IMR-90 (cell line): ENCODE data around the gene DMRT2. TPM values are rescaled to one million over a fixed set of nuclear protein-coding genes. Genes with fewer than 3 reads are reported as not detected.

Experiments
- ATAC-seq: fragments of 200-7000 bp; cut with Tn5 transposase; 2 replicates; pipeline ENCODE4 v1.9.1; 2020; ENCODE audit warnings: low read depth, mild to moderate bottlenecking, moderate library complexity
- BruUV-seq: library from RNA; stranded (reverse); fragments of 400-500 nt; replicated peaks from 2 replicates; lab custom pipeline; 2021; lab: Mats Ljungman, UMichigan
- CTCF ChIA-PET: fragments of 300-600 bp; formaldehyde crosslinking; extraction: SDS; loops from one replicate; lab custom pipeline; 2021; ENCODE audit warnings: antibody characterized with exemption; lab: Yijun Ruan, JAX
- POLR2A ChIA-PET: fragments of 300-600 bp; sonication (Branson Sonifier 250); formaldehyde crosslinking; loops from one replicate; lab custom pipeline; 2022; ENCODE audit warnings: antibody characterized with exemption; ENCODE audit not compliant: unreplicated experiment; lab: Charles Lee
- DNase-seq: peaks from one replicate; pipeline ENCODE4 v3.0.0; 2013
- H2AFZ ChIP-seq: replicated peaks from 2 replicates; pipeline ENCODE3; 2013; ENCODE audit warnings: low read length, mild to moderate bottlenecking; ENCODE audit not compliant: poor library complexity
- H2AK5ac ChIP-seq: 2 replicates; pipeline ENCODE4 v1.6.1; 2013; ENCODE audit warnings: low read depth, low read length, inconsistent platforms
- H2AK9ac ChIP-seq: replicated peaks from 2 replicates; pipeline ENCODE3; 2013; ENCODE audit warnings: mild to moderate bottlenecking, low read depth, low read length, moderate library complexity; ENCODE audit not compliant: poor library complexity
- H2BK120ac ChIP-seq: 2 replicates; pipeline ENCODE4 v1.6.1; 2013; ENCODE audit warnings: low read depth, low read length, inconsistent platforms
- H2BK15ac ChIP-seq: 3 replicates; pipeline ENCODE4 v1.6.1; 2013; ENCODE audit warnings: low read depth, low read length, inconsistent platforms
- H2BK20ac ChIP-seq: 2 replicates; pipeline ENCODE4 v1.6.1; 2013; ENCODE audit warnings: low read depth, mild to moderate bottlenecking, inconsistent platforms, low read length, moderate library complexity
- H2BK5ac ChIP-seq: 2 replicates; pipeline ENCODE4 v1.6.1; 2013; ENCODE audit warnings: mild to moderate bottlenecking, low read depth, low read length, inconsistent platforms; ENCODE audit not compliant: poor library complexity, severe bottlenecking
- H3K14ac ChIP-seq: replicated peaks from 2 replicates; pipeline ENCODE4 v1.6.1; 2013; ENCODE audit warnings: low read depth, low read length, inconsistent platforms
- H3K18ac ChIP-seq: 2 replicates; pipeline ENCODE4 v1.6.1; 2013; ENCODE audit warnings: low read depth, low read length, control low read depth
- H3K23ac ChIP-seq: 2 replicates; pipeline ENCODE4 v1.6.1; 2013; ENCODE audit warnings: low read depth, low read length, inconsistent platforms
- H3K27ac ChIP-seq: 2 replicates; pipeline ENCODE4 v1.5.1; 2013; ENCODE audit warnings: mild to moderate bottlenecking, control low read depth, low read length; ENCODE audit not compliant: insufficient read depth
- H3K27me3 ChIP-seq: 2 replicates; pipeline ENCODE4 v1.6.1; 2013; ENCODE audit warnings: low read length; ENCODE audit not compliant: control insufficient read depth, insufficient read depth
- H3K36me3 ChIP-seq: 2 replicates; pipeline ENCODE4 v1.6.1; 2013; ENCODE audit warnings: low read length, mixed read lengths; ENCODE audit not compliant: control insufficient read depth, insufficient read depth
- H3K4ac ChIP-seq: 2 replicates; pipeline ENCODE4 v1.6.1; 2013; ENCODE audit warnings: low read depth, low read length, inconsistent platforms
- H3K4me1 ChIP-seq: 2 replicates; pipeline ENCODE4 v1.6.1; 2013; ENCODE audit warnings: low read length, mixed read lengths; ENCODE audit not compliant: control insufficient read depth, insufficient read depth
- H3K4me2 ChIP-seq: 2 replicates; pipeline ENCODE4 v1.6.1; 2013; ENCODE audit warnings: low read depth, mild to moderate bottlenecking, control low read depth, low read length, moderate library complexity
- H3K4me3 ChIP-seq: 2 replicates; pipeline ENCODE4 v1.5.1; 2013; ENCODE audit warnings: low read depth, mild to moderate bottlenecking, control low read depth, low read length, moderate library complexity; ENCODE audit not compliant: insufficient read depth
- H3K56ac ChIP-seq: 2 replicates; pipeline ENCODE4 v1.6.1; 2013; ENCODE audit warnings: low read length, inconsistent platforms; ENCODE audit not compliant: insufficient read depth; ENCODE audit errors: extremely low read depth
- H3K79me1 ChIP-seq, 2 experiments: 2 replicates each; pipeline ENCODE4 v1.6.1; 2013; ENCODE audit warnings: low read length in 2 of 2, inconsistent platforms in 1 of 2, low read depth in 1 of 2
- H3K9ac ChIP-seq: 2 replicates; pipeline ENCODE4 v1.6.1; 2013; ENCODE audit warnings: low read depth, low read length, control low read depth
- H3K9me1 ChIP-seq: 2 replicates; pipeline ENCODE4 v1.6.1; 2013; ENCODE audit warnings: low read length, inconsistent platforms; ENCODE audit not compliant: insufficient read depth
- H3K9me3 ChIP-seq: 2 replicates; pipeline ENCODE4 v1.6.1; 2013; ENCODE audit warnings: low read length; ENCODE audit not compliant: control insufficient read depth, insufficient read depth
- H4K20me1 ChIP-seq: 2 replicates; pipeline ENCODE4 v1.6.1; 2013; ENCODE audit warnings: low read length, inconsistent platforms; ENCODE audit not compliant: insufficient read depth
- H4K5ac ChIP-seq: 2 replicates; pipeline ENCODE4 v1.6.1; 2013; ENCODE audit warnings: mild to moderate bottlenecking, low read depth, low read length, control low read depth
- H4K8ac ChIP-seq, 2 experiments: 2 replicates each; pipeline ENCODE4 v1.6.1; 2013; ENCODE audit warnings: low read depth in 2 of 2, low read length in 2 of 2, control low read depth in 1 of 2, inconsistent platforms in 1 of 2
- H4K91ac ChIP-seq: 2 replicates; pipeline ENCODE4 v1.6.1; 2013; ENCODE audit warnings: low read depth, low read length, inconsistent platforms; ENCODE audit not compliant: insufficient read depth
- MAZ ChIP-seq: IDR thresholded peaks from 2 replicates; pipeline ENCODE4 v1.6.1; 2012; ENCODE audit warnings: low read depth, mild to moderate bottlenecking, low read length, improper control_type of control experiment, moderate library complexity, borderline replicate concordance
- MXI1 ChIP-seq: IDR thresholded peaks from 2 replicates; pipeline ENCODE4 v1.6.1; 2012; ENCODE audit warnings: low read depth, mild to moderate bottlenecking, low read length, moderate library complexity, borderline replicate concordance
- NFE2L2 ChIP-seq: fragments of 150-350 bp; IDR thresholded peaks from 2 replicates; pipeline ENCODE4 v1.6.1; 2016; ENCODE audit warnings: low read depth, mild to moderate bottlenecking, low read length
- POLR2A ChIP-seq: IDR thresholded peaks from 2 replicates; pipeline ENCODE4 v1.6.1; 2012; ENCODE audit warnings: mild to moderate bottlenecking, low read depth, low read length
- RCOR1 ChIP-seq: IDR thresholded peaks from 2 replicates; pipeline ENCODE4 v1.6.1; 2012; ENCODE audit warnings: mild to moderate bottlenecking, low read length, improper control_type of control experiment; ENCODE audit not compliant: insufficient replicate concordance
- WGBS, 2 experiments: methylation state at CpG; one replicate each; pipeline versions ENCODE4 v1.1.5 to v1.1.7; 2013; ENCODE audit warnings: missing lambda C conversion rate in 2 of 2; ENCODE audit not compliant: insufficient read length in 1 of 2; ENCODE audit errors: extremely low coverage in 2 of 2; 5-methylcytosine and 5-hydroxymethylcytosine counted together
- dilution Hi-C: fragments of 300-500 bp; cut with HindIII; formaldehyde crosslinking; loops from one replicate; pipeline ENCODE4 v1.14.3; 2018; ENCODE audit warnings: low sequenced_read_pairs; ENCODE audit not compliant: unreplicated experiment
- in situ Hi-C: fragments of 300-500 bp; cut with MboI; formaldehyde crosslinking; loops from 3 replicates; pipeline ENCODE4 v1.14.3; 2019; ENCODE audit warnings: low sequenced_read_pairs, inconsistent platforms, mixed read lengths
- intact Hi-C: fragments of 100-400 bp; cut with micrococcal nuclease; formaldehyde crosslinking; loops from 2 replicates; pipeline ENCODE4 v1.10.0; 2022
- polyA plus RNA-seq, 3 experiments: library from polyadenylated mRNA; depleted of rRNA; stranded (reverse); fragments of >200 nt; gene quantifications; 2 replicates each; pipeline ENCODE4 v1.2.3, GENCODE V29; 2012; ENCODE audit warnings: low replicate concordance in 1 of 3
- total RNA-seq: library from RNA; depleted of rRNA; stranded (reverse); fragments of >200 nt; gene quantifications from 2 replicates; pipeline ENCODE4 v1.2.3, GENCODE V29; 2012

DMRT2 gene
- total and polyA plus RNA-seq, 2 of the 4 experiments (the other 2 are of a cell fraction) = not detected

- intact Hi-C loops = no loop called here
- H2AK9ac ChIP-seq = no peak overlapping the region
- no peak for DNase-seq
- CTCF ChIA-PET = no interaction called here
- no peak overlapping the region for H3K4me3 ChIP-seq
- H4K5ac ChIP-seq = no peak overlapping the region
- no peak overlapping the region for H3K18ac ChIP-seq
- no CpG with 5 or more reads among the region's 4 CpGs for WGBS, 2 experiments
- in situ Hi-C loops = no loop called here
- no peak overlapping the region for H2BK20ac ChIP-seq
- no peaks in the 10 kb centered on the region for H3K4me1 ChIP-seq
- dilution Hi-C loops = no loop called here
- POLR2A ChIA-PET = no interaction called here
- no peak for ATAC-seq
- no peak overlapping the region for H4K8ac ChIP-seq
- H3K9me3 ChIP-seq = no peaks in the 10 kb centered on the region; the same call in 1 of the 2 replicates
- H3K9ac ChIP-seq = no peak overlapping the region
- no TSS peak for BruUV-seq
- no peaks in the 10 kb centered on the region for H4K20me1 ChIP-seq
- H3K23ac ChIP-seq = no peak overlapping the region
- no peaks in the 10 kb centered on the region for H3K9me1 ChIP-seq
- H2AFZ ChIP-seq = no peak overlapping the region
- no peak overlapping the region for H2BK15ac ChIP-seq
- no peaks in the 10 kb centered on the region for H3K36me3 ChIP-seq
- no peak overlapping the region for H3K4ac ChIP-seq
- no peak overlapping the region for H2BK120ac ChIP-seq
- no peaks in the 10 kb centered on the region for H3K79me1 ChIP-seq
- no peak overlapping the region for H3K4me2 ChIP-seq
- H3K27ac ChIP-seq = no peak overlapping the region
- TF ChIP-seq POLR2A (no peak), RCOR1 (no peak), MXI1 (no peak), MAZ (no peak), NFE2L2 (no peak)
- H3K27me3 ChIP-seq = no peaks in the 10 kb centered on the region
- no peak overlapping the region for H4K91ac ChIP-seq
- H2BK5ac ChIP-seq = no peak overlapping the region
- H3K56ac ChIP-seq = no peak overlapping the region
- H2AK5ac ChIP-seq = no peak overlapping the region
- H3K14ac ChIP-seq = no peak overlapping the region
Measured at GRCh38 chr9:1085086-1085485, 34.9 kb downstream of the DMRT2 start.
